Fibroblast of lung (primary cell): ENCODE results near the gene CNGA1. TPM values are rescaled to one million over a fixed set of nuclear protein-coding genes. Genes with fewer than 3 reads are reported as not detected.

Experiments
- DNase-seq, 2 donors: peaks; one replicate each; pipeline versions ENCODE4 v3.0.0 to v3.0.0-alpha.2; 2010; ENCODE audit warnings: low read depth in 2 of 2
- H2AFZ ChIP-seq: 2 replicates; pipeline ENCODE4 v1.5.1; 2012; ENCODE audit warnings: low read length, control low read depth, inconsistent platforms
- H3K27ac ChIP-seq: 2 replicates; pipeline ENCODE4 v1.5.1; 2011; ENCODE audit warnings: low read length, control low read depth; ENCODE audit not compliant: insufficient read depth
- H3K27me3 ChIP-seq: 2 replicates; pipeline ENCODE4 v1.5.1; 2011; ENCODE audit warnings: mild to moderate bottlenecking, low read length; ENCODE audit not compliant: control insufficient read depth, insufficient read depth
- H3K36me3 ChIP-seq: 2 replicates; pipeline ENCODE4 v1.5.1; 2011; ENCODE audit warnings: low read length; ENCODE audit not compliant: control insufficient read depth, insufficient read depth
- H3K4me1 ChIP-seq: 2 replicates; pipeline ENCODE4 v1.5.1; 2011; ENCODE audit warnings: low read length; ENCODE audit not compliant: control insufficient read depth, insufficient read depth; ENCODE audit errors: extremely low read depth
- H3K4me2 ChIP-seq: 2 replicates; pipeline ENCODE4 v1.5.1; 2011; ENCODE audit warnings: low read length, control low read depth; ENCODE audit not compliant: insufficient read depth; ENCODE audit errors: extremely low read depth
- H3K4me3 ChIP-seq, 4 experiments: fragments of 200-600 bp in 1 of 4; sonication (generic) in 1 of 4; replicated peaks in 1 of 4; 2 replicates each; pipeline ENCODE4 v1.5.1; 2011 to 2016; ENCODE audit warnings: low read length in 4 of 4, low read depth in 3 of 4, mild to moderate bottlenecking in 3 of 4, control low read depth in 2 of 4, inconsistent platforms in 1 of 4, mixed read lengths in 1 of 4; ENCODE audit not compliant: insufficient read depth in 1 of 4; ENCODE audit errors: control extremely low read depth in 1 of 4
- H3K79me2 ChIP-seq: 2 replicates; pipeline ENCODE4 v1.5.1; 2012; ENCODE audit warnings: mild to moderate bottlenecking, low read length, inconsistent platforms; ENCODE audit not compliant: control insufficient read depth, insufficient read depth
- H3K9ac ChIP-seq: 2 replicates; pipeline ENCODE4 v1.5.1; 2011; ENCODE audit warnings: mild to moderate bottlenecking, low read length, control low read depth; ENCODE audit not compliant: insufficient read depth
- H3K9me3 ChIP-seq: 2 replicates; pipeline ENCODE4 v1.5.1; 2012; ENCODE audit warnings: low read depth, low read length; ENCODE audit not compliant: control insufficient read depth, insufficient read depth
- H4K20me1 ChIP-seq: 2 replicates; pipeline ENCODE4 v1.5.1; 2011; ENCODE audit warnings: low read length; ENCODE audit not compliant: control insufficient read depth, insufficient read depth; ENCODE audit errors: extremely low read depth
- EZH2 ChIP-seq: IDR thresholded peaks from 2 replicates; pipeline ENCODE4 v1.5.1; 2012; ENCODE audit warnings: low read length, control low read depth, mild to moderate bottlenecking; ENCODE audit errors: missing control alignments
- polyA plus RNA-seq, 2 donors: library from polyadenylated mRNA; depleted of rRNA in 1 of 2; stranded (reverse) in 1 of 2; unstranded in 1 of 2; fragments of >200 nt; gene quantifications; 2 replicates each; pipeline ENCODE4 v1.2.1, GENCODE V29; 2011 to 2012; ENCODE audit warnings: missing spikeins in 1 of 2
- total RNA-seq: library from RNA; depleted of rRNA; stranded (reverse); fragments of >200 nt; gene quantifications from 2 replicates; pipeline ENCODE4 v1.2.1, GENCODE V29; 2014
- TF ChIP-seq, protein P1 (sequence below), 2 donors: IDR thresholded peaks in 1 of 2; conservative IDR thresholded peaks in 1 of 2; 1 replicate in 1 of 2; 2 replicates in 1 of 2; pipeline ENCODE4 v1.5.1; 2011 to 2012; ENCODE audit warnings: low read length in 2 of 2, control low read depth in 1 of 2, inconsistent platforms in 1 of 2, low read depth in 1 of 2, mild to moderate bottlenecking in 1 of 2

The CNGA1 gene
- total and polyA plus RNA-seq, 2 donors (not counting 1 experiment from before 2014, with no cell fraction given), result not detected

DNA sequence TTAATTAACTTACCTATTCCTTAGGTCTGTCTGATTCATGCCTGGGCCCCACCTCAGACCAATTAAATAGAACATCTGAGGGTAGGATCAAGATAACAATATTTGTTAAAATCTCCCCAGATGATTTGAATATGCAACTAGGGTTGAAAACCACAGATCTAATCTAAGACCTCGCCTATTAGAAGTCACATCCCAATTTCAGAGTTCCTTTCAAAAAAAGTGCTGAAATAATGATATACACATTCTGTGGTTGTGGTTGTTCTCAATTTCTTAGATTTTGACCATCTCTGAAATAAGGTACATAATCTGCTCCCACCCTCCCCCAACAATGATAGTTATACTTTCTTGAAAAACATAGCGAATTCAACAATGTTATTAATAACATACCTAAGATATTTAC lies 27.8 kb upstream of the CNGA1 start:
- DNase-seq, result no peak
- TF ChIP-seq EZH2, result no peak
- TF ChIP-seq, protein P1, sequence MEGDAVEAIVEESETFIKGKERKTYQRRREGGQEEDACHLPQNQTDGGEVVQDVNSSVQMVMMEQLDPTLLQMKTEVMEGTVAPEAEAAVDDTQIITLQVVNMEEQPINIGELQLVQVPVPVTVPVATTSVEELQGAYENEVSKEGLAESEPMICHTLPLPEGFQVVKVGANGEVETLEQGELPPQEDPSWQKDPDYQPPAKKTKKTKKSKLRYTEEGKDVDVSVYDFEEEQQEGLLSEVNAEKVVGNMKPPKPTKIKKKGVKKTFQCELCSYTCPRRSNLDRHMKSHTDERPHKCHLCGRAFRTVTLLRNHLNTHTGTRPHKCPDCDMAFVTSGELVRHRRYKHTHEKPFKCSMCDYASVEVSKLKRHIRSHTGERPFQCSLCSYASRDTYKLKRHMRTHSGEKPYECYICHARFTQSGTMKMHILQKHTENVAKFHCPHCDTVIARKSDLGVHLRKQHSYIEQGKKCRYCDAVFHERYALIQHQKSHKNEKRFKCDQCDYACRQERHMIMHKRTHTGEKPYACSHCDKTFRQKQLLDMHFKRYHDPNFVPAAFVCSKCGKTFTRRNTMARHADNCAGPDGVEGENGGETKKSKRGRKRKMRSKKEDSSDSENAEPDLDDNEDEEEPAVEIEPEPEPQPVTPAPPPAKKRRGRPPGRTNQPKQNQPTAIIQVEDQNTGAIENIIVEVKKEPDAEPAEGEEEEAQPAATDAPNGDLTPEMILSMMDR (conservative IDR thresholded peaks at IDR 0.05 in 1 of 2, IDR thresholded peaks at IDR 0.05 in 1 of 2; ENCODE audit: low read depth in 1 of 2, low read length in 2 of 2), result no peak
- peaks cover 2% of the 10 kb centered on the region for H3K27me3 ChIP-seq
- no peak overlapping the region for H3K4me3 ChIP-seq
- H3K4me1 ChIP-seq, result no peaks in the 10 kb centered on the region
- H3K79me2 ChIP-seq, result no peaks in the 10 kb centered on the region
- no peak overlapping the region for H3K9ac ChIP-seq
- H2AFZ ChIP-seq, result no peak overlapping the region
- H3K27ac ChIP-seq, result no peak overlapping the region
- no peaks in the 10 kb centered on the region for H3K9me3 ChIP-seq
- no peaks in the 10 kb centered on the region for H3K36me3 ChIP-seq
- H3K4me2 ChIP-seq, result no peak overlapping the region
- no peaks in the 10 kb centered on the region for H4K20me1 ChIP-seq

DNA sequence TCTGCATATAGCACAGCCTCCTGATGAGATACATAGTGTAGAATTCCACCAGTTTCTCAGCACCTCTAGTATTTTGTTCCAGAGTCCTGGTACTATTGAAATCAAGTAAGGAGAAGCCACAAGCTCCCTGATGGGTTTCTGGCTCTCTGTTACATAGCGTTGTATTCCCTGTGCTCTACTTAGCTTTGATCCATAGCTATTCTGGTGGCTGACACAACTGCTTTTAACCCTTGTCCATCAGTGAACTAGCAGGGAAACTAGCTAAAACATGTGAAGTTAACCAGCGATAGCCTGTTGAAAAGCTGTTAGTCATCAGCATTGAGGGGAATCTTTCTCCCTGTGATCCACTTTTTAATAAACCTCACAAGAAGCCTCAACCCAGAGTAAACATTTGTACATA lies 27.0 kb upstream of the CNGA1 start:
- Histone ChIP-seq H3K27me3 (peaks cover 2% of the 10 kb centered on the region), H3K4me1 (no peaks in the 10 kb centered on the region), H3K4me3 (no peak overlapping the region), H3K4me2 (no peak overlapping the region), H2AFZ (no peak overlapping the region), H3K27ac (no peak overlapping the region), H3K36me3 (no peaks in the 10 kb centered on the region), H4K20me1 (no peaks in the 10 kb centered on the region), H3K79me2 (no peaks in the 10 kb centered on the region), H3K9me3 (no peaks in the 10 kb centered on the region), H3K9ac (no peak overlapping the region)
- DNase-seq, result no peak
- TF ChIP-seq, protein P1 (conservative IDR thresholded peaks at IDR 0.05 in 1 of 2, IDR thresholded peaks at IDR 0.05 in 1 of 2; ENCODE audit: low read depth in 1 of 2, low read length in 2 of 2), result no peak
- no peak for TF ChIP-seq EZH2

DNA sequence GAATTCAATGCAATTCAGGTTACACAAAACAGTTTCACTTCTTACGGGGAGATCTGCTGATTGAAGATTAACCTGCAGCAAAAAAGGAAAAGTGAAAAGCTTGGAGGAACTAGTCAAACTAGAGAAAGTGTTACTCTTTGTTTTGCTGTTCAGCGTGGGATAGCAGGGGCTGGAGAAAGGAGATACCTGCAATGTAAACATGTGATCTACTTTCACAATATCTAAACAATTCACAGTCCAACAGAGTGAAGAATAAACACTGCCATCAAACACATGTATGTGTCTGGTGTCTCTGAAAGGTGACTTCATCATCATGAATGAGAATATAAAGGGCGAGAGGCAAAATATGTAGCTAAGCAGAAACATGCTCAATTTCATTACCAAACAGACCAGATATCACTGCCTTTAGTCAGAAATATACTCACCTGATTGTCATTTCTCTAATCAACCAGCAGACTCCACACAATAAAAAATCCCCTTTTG lies 26.5 kb upstream of the CNGA1 start:
- H3K79me2 ChIP-seq, result no peaks in the 10 kb centered on the region
- no peak overlapping the region for H2AFZ ChIP-seq
- DNase-seq, result no peak
- H4K20me1 ChIP-seq, result no peaks in the 10 kb centered on the region
- no peak overlapping the region for H3K4me3 ChIP-seq
- no peaks in the 10 kb centered on the region for H3K4me1 ChIP-seq
- no peak for TF ChIP-seq EZH2
- TF ChIP-seq, protein P1 (conservative IDR thresholded peaks at IDR 0.05 in 1 of 2, IDR thresholded peaks at IDR 0.05 in 1 of 2; ENCODE audit: low read depth in 1 of 2, low read length in 2 of 2), result no peak
- no peak overlapping the region for H3K4me2 ChIP-seq
- no peaks in the 10 kb centered on the region for H3K9me3 ChIP-seq
- H3K27ac ChIP-seq, result no peak overlapping the region
- H3K9ac ChIP-seq, result no peak overlapping the region
- H3K27me3 ChIP-seq, result peaks cover 2% of the 10 kb centered on the region
- no peaks in the 10 kb centered on the region for H3K36me3 ChIP-seq
